Right lung (tissue), 5 donors: ENCODE results near the gene SPATA24. TPM values are rescaled to one million over a fixed set of nuclear protein-coding genes. Genes with fewer than 3 reads are reported as not detected.
"Not testable (repeated sequence)": the region's sequence is repeated elsewhere in the genome, so short reads cannot be mapped to it uniquely, and the experiment has no call there.

Source experiments
- DNase-seq, 2 donors: peaks; one replicate each; pipeline ENCODE4 v3.0.0-alpha.2; 2013
- polyA plus RNA-seq, 5 donors: library from polyadenylated mRNA; unstranded; fragments of 120-200 nt; gene quantifications; one replicate each; pipeline versions ENCODE4 v1.2.1 to v1.2.3, GENCODE V29; 2013; ENCODE audit warnings: inconsistent platforms in 1 of 5, low replicate concordance in 1 of 5; ENCODE audit not compliant: insufficient read length in 5 of 5, insufficient read depth in 1 of 5

Gene SPATA24
- polyA plus RNA-seq, 5 donors, result 8.5 to 11.9 (median 9.4) TPM

- DNase-seq, result no peak
Measured at GRCh38 chr5:139418793-139419192, 14.9 kb upstream of the SPATA24 start.

GRCh38 chr5:139417214-139417613, 13.3 kb upstream of the SPATA24 start:
- DNase-seq, result no peak

GRCh38 chr5:139416651-139417050, 12.8 kb upstream of the SPATA24 start:
- DNase-seq, result no peak

GRCh38 chr5:139415869-139416268, 12.0 kb upstream of the SPATA24 start:
- no peak for DNase-seq

- no peak for DNase-seq
Measured at GRCh38 chr5:139415221-139415861, 11.5 kb upstream of the SPATA24 start.

- no peak for DNase-seq
Measured at GRCh38 chr5:139414581-139415130, 10.8 kb upstream of the SPATA24 start.

- no peak for DNase-seq
Measured at GRCh38 chr5:139413963-139414362, 10.1 kb upstream of the SPATA24 start.

GRCh38 chr5:139413153-139413552, 9.3 kb upstream of the SPATA24 start:
- no peak for DNase-seq

GRCh38 chr5:139410993-139411828, 7.3 kb upstream of the SPATA24 start:
- DNase-seq, result no peak

- DNase-seq, result no peak
Measured at GRCh38 chr5:139410121-139410992, 6.5 kb upstream of the SPATA24 start.

- DNase-seq, result not testable (repeated sequence)
Measured at GRCh38 chr5:139409116-139409515, 5.2 kb upstream of the SPATA24 start.

- DNase-seq, result no peak
Measured at GRCh38 chr5:139408191-139408590, 4.3 kb upstream of the SPATA24 start.

- no peak for DNase-seq
Measured at GRCh38 chr5:139407517-139407916, 3.6 kb upstream of the SPATA24 start.

GRCh38 chr5:139406963-139407362, 3.1 kb upstream of the SPATA24 start:
- no peak for DNase-seq

GRCh38 chr5:139404484-139404840, 573 bp upstream of the SPATA24 start:
- no peak for DNase-seq

- DNase-seq, result peak in 1 of 2 donors; percentile 46
Measured at GRCh38 chr5:139403418-139403786, 487 bp downstream of the SPATA24 start.

- no peak for DNase-seq
Measured at GRCh38 chr5:139402561-139403158, 1.2 kb downstream of the SPATA24 start.

GRCh38 chr5:139401546-139401945, 2.3 kb downstream of the SPATA24 start:
- DNase-seq, result no peak

GRCh38 chr5:139399501-139400121, 4.3 kb downstream of the SPATA24 start:
- DNase-seq, result no peak

- DNase-seq, result no peak
Measured at GRCh38 chr5:139397921-139398320, 6.0 kb downstream of the SPATA24 start.

GRCh38 chr5:139396691-139397090, 7.2 kb downstream of the SPATA24 start:
- DNase-seq, result no peak
